A549 (cell line): Measurements from ENCODE around the gene THPO. TPM values are rescaled to one million over a fixed set of nuclear protein-coding genes. Genes with fewer than 3 reads are reported as not detected.

Experiments
- ATAC-seq, 2 experiments: fragments of 200-7000 bp in 1 of 2; fragments of >200 bp in 1 of 2; cut with Nextera tagmentation in 1 of 2; cut with Tn5 transposase in 1 of 2; 3 replicates each; pipeline versions ENCODE4 v1.8.0 to v1.9.1; 2018 to 2020; ENCODE audit warnings: mild to moderate bottlenecking in 1 of 2, moderate library complexity in 1 of 2
- CTCF ChIA-PET: fragments of 300-600 bp; sonication (Branson Sonifier 250); formaldehyde crosslinking; extraction: SDS; loops from one replicate; lab custom pipeline; 2021; ENCODE audit warnings: antibody characterized with exemption, inconsistent platforms; lab: Yijun Ruan, JAX
- POLR2A ChIA-PET: fragments of 350-600 bp; formaldehyde crosslinking; extraction: SDS; loops from one replicate; lab custom pipeline; 2021; ENCODE audit warnings: antibody characterized with exemption, inconsistent platforms; lab: Yijun Ruan, JAX
- DNase-seq, 2 experiments: peaks; one replicate each; pipeline versions ENCODE4 v3.0.0 to v3.0.0-alpha.2; 2011 to 2016; ENCODE audit warnings: low read depth in 1 of 2, low spot score in 1 of 2
- FAIRE-seq: peaks from 2 replicates; lab custom pipeline; 2011; peaks lifted over from hg19 to GRCh38; lab: Jason Lieb, UNC
- H3K27ac ChIP-seq, 2 experiments: fragments of >200 bp; sonication (Bioruptor Twin); formaldehyde crosslinking; 3 replicates each; pipeline ENCODE4 v1.5.1; 2016 to 2017
- H3K4me1 ChIP-seq: fragments of >200 bp; sonication (Bioruptor Twin); formaldehyde crosslinking; 3 replicates; pipeline ENCODE4 v1.6.1; 2016
- H3K4me2 ChIP-seq: fragments of >200 bp; sonication (Bioruptor Twin); formaldehyde crosslinking; 3 replicates; pipeline ENCODE4 v1.6.1; 2016
- H3K4me3 ChIP-seq: fragments of >200 bp; sonication (Bioruptor Twin); formaldehyde crosslinking; 3 replicates; pipeline ENCODE4 v1.5.1; 2016
- H3K9me3 ChIP-seq: fragments of >200 bp; sonication (Bioruptor Twin); formaldehyde crosslinking; 3 replicates; pipeline ENCODE4 v1.6.1; 2016
- CBX2 ChIP-seq: fragments of 200-600 bp; sonication (generic); IDR thresholded peaks from 2 replicates; pipeline ENCODE4 v1.6.1; 2016; ENCODE audit warnings: low read depth, mild to moderate bottlenecking, borderline replicate concordance
- CHD2 ChIP-seq: fragments of 150-350 bp; IDR thresholded peaks from 2 replicates; pipeline ENCODE4 v1.6.1; 2014; ENCODE audit warnings: low read length; ENCODE audit not compliant: partially characterized antibody
- EHMT2 ChIP-seq: fragments of 200-600 bp; sonication (generic); IDR thresholded peaks from 2 replicates; pipeline ENCODE4 v1.6.1; 2016; ENCODE audit warnings: antibody characterized with exemption, low read depth, mild to moderate bottlenecking, moderate library complexity
- EP300 ChIP-seq, 2 experiments: fragments of >200 bp; sonication (Bioruptor Twin); formaldehyde crosslinking; IDR thresholded peaks; 2 replicates in 1 of 2; 3 replicates in 1 of 2; pipeline ENCODE4 v1.6.1; 2016 to 2017
- FOSB ChIP-seq: fragments of 250-450 bp; sonication (Bioruptor Pico); IDR thresholded peaks from 2 replicates; pipeline ENCODE4 v1.5.0; 2020; ENCODE audit warnings: mild to moderate bottlenecking, moderate library complexity
- FOXS1 ChIP-seq: fragments of 250-450 bp; sonication (Bioruptor Pico); IDR thresholded peaks from 2 replicates; pipeline ENCODE4 v1.5.0; 2020; ENCODE audit warnings: mild to moderate bottlenecking, moderate library complexity
- GATA3 ChIP-seq: IDR thresholded peaks from 2 replicates; pipeline ENCODE4 v1.6.1; 2012; ENCODE audit warnings: borderline replicate concordance
- HEYL ChIP-seq: fragments of 250-450 bp; sonication (Bioruptor Pico); IDR thresholded peaks from 2 replicates; pipeline ENCODE4 v1.8.0; 2021; ENCODE audit warnings: mild to moderate bottlenecking, moderate library complexity
- HOXB13 ChIP-seq: fragments of 250-450 bp; sonication (Bioruptor Pico); IDR thresholded peaks from 2 replicates; pipeline ENCODE4 v1.5.0; 2020; ENCODE audit warnings: low read depth, mild to moderate bottlenecking, moderate library complexity
- HOXB5 ChIP-seq: fragments of 250-450 bp; sonication (Bioruptor Pico); IDR thresholded peaks from 2 replicates; pipeline ENCODE4 v1.5.0; 2020; ENCODE audit warnings: mild to moderate bottlenecking, moderate library complexity
- JUN ChIP-seq, 2 experiments: fragments of >200 bp; sonication (Bioruptor Twin); formaldehyde crosslinking; IDR thresholded peaks; 2 replicates in 1 of 2; 3 replicates in 1 of 2; pipeline ENCODE4 v1.6.1; 2016 to 2017
- JUNB ChIP-seq: fragments of >200 bp; sonication (Bioruptor Twin); formaldehyde crosslinking; IDR thresholded peaks from 2 replicates; pipeline ENCODE4 v1.6.1; 2016
- MAFK ChIP-seq: fragments of 450-650 bp; IDR thresholded peaks from 2 replicates; pipeline ENCODE4 v1.6.1; 2014; ENCODE audit not compliant: partially characterized antibody
- MAZ ChIP-seq: fragments of 150-350 bp; IDR thresholded peaks from 2 replicates; pipeline ENCODE4 v1.6.1; 2014; ENCODE audit warnings: antibody characterized with exemption, low read depth, low read length, borderline replicate concordance
- MYC ChIP-seq: IDR thresholded peaks from 2 replicates; pipeline ENCODE4 v1.6.1; 2012; ENCODE audit warnings: mild to moderate bottlenecking, inconsistent platforms, low read length, improper control_type of control experiment, borderline replicate concordance
- POLR2A ChIP-seq: IDR thresholded peaks from 2 replicates; pipeline ENCODE4 v1.6.1; 2012; ENCODE audit warnings: mild to moderate bottlenecking, low read length
- RAD21 ChIP-seq, 2 experiments: fragments of >200 bp in 1 of 2; sonication (Bioruptor Twin) in 1 of 2; formaldehyde crosslinking in 1 of 2; IDR thresholded peaks in 1 of 2; conservative IDR thresholded peaks in 1 of 2; 2 replicates in 1 of 2; 3 replicates in 1 of 2; pipeline ENCODE4 v1.6.1; 2012 to 2018; ENCODE audit warnings: inconsistent platforms in 1 of 2
- SMC3 ChIP-seq: fragments of >200 bp; sonication (Bioruptor Twin); formaldehyde crosslinking; IDR thresholded peaks from 3 replicates; pipeline ENCODE4 v1.6.1; 2018; ENCODE audit warnings: inconsistent platforms
- TFCP2L1 ChIP-seq: fragments of 250-450 bp; sonication (Bioruptor Pico); IDR thresholded peaks from 2 replicates; pipeline ENCODE4 v1.5.0; 2021; ENCODE audit warnings: mild to moderate bottlenecking
- ZNF302 ChIP-seq: fragments of 250-450 bp; sonication (Bioruptor Pico); IDR thresholded peaks from 2 replicates; pipeline ENCODE4 v1.9.0; 2021; ENCODE audit warnings: inconsistent platforms, mild to moderate bottlenecking, moderate library complexity
- WGBS: methylation state at CpG from one replicate; pipeline ENCODE4 v1.1.6; 2017; ENCODE audit errors: missing lambda C conversion rate; 5-methylcytosine and 5-hydroxymethylcytosine counted together
- polyA plus RNA-seq, 4 experiments: library from polyadenylated mRNA; depleted of rRNA in 3 of 4; stranded (reverse); fragments of >200 nt; fragmentation: RNase III in 1 of 4; extraction: RNeasy Plus Mini Kit Qiagen cat#74134 plus additional on column Dnase treatment in 1 of 4; gene quantifications; 2 replicates in 3 of 4; 3 replicates in 1 of 4; pipeline ENCODE4 v1.2.3, GENCODE V29; 2011 to 2017
- TF ChIP-seq, protein P1 (sequence below): fragments of >200 bp; sonication (Bioruptor Twin); formaldehyde crosslinking; IDR thresholded peaks from 3 replicates; pipeline ENCODE4 v1.5.1; 2016
- TF ChIP-seq, protein P2 (sequence below): IDR thresholded peaks from 2 replicates; pipeline ENCODE4 v1.6.1; 2012
- TF ChIP-seq, protein P3 (sequence below): fragments of 200-600 bp; sonication (generic); IDR thresholded peaks from 2 replicates; pipeline ENCODE4 v1.6.1; 2016; ENCODE audit warnings: antibody characterized with exemption, mild to moderate bottlenecking, moderate library complexity
- TF ChIP-seq, protein P4 (sequence below): fragments of 250-450 bp; sonication (Bioruptor Pico); IDR thresholded peaks from 2 replicates; pipeline ENCODE4 v1.5.0; 2020; ENCODE audit warnings: low read depth, mild to moderate bottlenecking, moderate library complexity

The THPO gene
- polyA plus RNA-seq, 2 of the 4 experiments (the other 2 are of a cell fraction): 0.06 TPM; not detected in 1

DNA sequence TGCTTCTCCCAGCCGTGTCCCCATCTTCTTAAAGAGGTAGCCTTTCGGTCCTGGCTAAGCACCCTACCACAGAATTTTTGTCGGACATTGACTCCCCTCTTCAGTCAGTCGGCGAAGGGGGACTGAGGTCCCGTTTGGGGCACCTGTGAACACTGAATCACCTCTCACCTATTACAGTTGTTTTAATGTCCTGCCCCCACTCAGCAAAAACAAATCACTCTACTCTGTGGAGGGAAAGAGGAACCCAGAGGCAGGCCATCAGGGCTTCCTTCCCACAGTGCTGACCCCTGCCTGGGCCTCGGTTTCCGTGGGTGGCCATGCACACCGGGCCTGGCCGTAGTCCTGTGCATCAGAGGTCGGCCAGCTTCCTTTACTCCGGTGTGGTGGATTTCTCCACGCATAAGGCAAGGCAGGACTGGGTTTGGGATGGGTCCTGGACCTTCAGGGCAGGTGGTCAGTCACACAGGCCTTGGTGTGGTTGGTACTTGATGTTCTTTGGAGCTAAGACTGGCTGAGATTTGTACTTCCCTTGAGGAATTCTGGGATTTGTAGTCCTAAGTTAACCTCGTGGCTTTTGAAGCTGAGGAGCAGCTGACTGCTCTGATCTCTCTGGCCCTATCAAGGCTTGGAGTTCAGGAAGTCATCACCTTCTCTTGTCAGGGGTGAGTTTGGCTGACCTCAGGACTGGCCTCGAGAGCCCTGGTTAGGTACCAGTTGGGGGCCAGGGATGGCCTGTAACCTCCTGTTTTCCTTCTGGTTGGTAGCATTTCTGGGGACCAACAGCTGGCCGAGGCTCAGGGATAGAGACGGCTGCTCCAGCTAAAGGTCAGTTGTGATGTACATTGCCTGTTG lies 41.2 kb downstream of the THPO start:
- TF ChIP-seq, protein P1, sequence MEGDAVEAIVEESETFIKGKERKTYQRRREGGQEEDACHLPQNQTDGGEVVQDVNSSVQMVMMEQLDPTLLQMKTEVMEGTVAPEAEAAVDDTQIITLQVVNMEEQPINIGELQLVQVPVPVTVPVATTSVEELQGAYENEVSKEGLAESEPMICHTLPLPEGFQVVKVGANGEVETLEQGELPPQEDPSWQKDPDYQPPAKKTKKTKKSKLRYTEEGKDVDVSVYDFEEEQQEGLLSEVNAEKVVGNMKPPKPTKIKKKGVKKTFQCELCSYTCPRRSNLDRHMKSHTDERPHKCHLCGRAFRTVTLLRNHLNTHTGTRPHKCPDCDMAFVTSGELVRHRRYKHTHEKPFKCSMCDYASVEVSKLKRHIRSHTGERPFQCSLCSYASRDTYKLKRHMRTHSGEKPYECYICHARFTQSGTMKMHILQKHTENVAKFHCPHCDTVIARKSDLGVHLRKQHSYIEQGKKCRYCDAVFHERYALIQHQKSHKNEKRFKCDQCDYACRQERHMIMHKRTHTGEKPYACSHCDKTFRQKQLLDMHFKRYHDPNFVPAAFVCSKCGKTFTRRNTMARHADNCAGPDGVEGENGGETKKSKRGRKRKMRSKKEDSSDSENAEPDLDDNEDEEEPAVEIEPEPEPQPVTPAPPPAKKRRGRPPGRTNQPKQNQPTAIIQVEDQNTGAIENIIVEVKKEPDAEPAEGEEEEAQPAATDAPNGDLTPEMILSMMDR: no peak
- TF ChIP-seq RAD21 (conservative IDR thresholded peaks at IDR 0.05 in 1 of 2, IDR thresholded peaks at IDR 0.05 in 1 of 2): no peak
- no peak for TF ChIP-seq FOXS1 (CRISPR knock-in tag)
- TF ChIP-seq JUNB: no peak
- TF ChIP-seq CBX2: no peak
- TF ChIP-seq CHD2: no peak
- ChIA-PET POLR2A (no interaction called here), CTCF (interaction anchor here (1.0 to 2.6 kb wide), 4 partner anchors 12 to 31 kb away, joined by 3 to 9 read pairs (median 6); no protein-coding TSS in a partner anchor)
- Histone ChIP-seq H3K9me3 (no peaks in the 10 kb centered on the region), H3K4me1 (peaks cover 43% of the 10 kb centered on the region; the same call in 2 of the 3 replicates), H3K4me3 (peak overlapping the region; percentile 91), H3K27ac (peak overlapping the region; percentile 94 to 97), H3K4me2 (peak overlapping the region; percentile 96)
- WGBS: 51% methylated on average over 11 of the region's 17 CpGs
- FAIRE-seq (no peak), ATAC-seq (peak; percentile 7 to 43; a peak in 4 of 6 replicates), DNase-seq (peak in 1 of 2 experiments; percentile 56)

DNA sequence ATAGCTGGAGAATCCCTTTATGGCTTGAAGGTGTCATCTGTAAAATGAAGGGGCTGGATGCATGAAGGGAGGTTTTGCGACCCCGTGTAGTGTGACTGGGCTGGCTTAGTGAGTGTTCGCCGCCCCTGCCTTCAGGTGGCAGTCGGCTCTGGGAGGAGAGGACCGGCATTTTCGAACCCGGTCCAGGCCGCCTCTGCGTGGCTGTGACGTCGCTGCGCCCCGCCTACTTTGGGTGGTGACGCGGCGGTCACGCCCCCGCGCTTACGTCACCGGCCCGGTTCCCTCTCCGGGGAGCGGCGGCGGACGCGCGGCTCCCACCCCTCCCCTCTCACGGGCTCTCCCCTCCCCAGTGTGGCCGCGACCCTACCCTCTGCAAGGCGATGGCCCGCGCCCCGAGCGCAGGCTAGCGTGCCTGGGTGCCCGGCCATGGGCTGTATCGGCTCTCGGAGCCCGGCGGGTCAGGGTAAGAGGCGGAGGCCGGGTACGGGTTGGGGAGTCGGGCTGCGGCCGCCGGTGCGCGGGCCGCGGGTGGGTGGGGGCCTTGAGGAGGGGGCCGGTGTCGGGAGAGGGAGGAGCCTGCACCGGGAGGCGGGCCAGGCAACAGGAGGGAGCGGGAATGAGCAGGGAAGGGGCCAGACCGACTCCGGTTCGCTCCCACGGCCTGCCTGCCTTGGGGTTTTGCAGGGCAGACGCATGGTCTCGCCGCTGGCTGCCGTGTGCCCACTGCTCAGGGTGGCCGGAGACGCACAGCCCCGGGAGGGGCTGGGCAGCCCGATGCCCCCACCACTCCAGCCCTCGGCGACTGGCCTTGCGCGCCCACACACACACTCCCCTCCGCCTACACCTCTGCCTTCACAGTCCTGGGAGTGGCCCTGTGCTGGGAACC lies 42.1 kb downstream of the THPO start:
- 11% methylated on average over 17 of the region's 77 CpGs for WGBS
- TF ChIP-seq TFCP2L1 (CRISPR knock-in tag) (no peak), HEYL (CRISPR knock-in tag) (no peak), SMC3 (no peak), JUN (IDR thresholded peaks at IDR 0.05) (peak in 1 of 2 experiments; percentile 81; a peak in 3 of 5 replicates), FOSB (CRISPR knock-in tag) (peak; percentile 78), EP300 (IDR thresholded peaks at IDR 0.05) (no peak), GATA3 (no peak), POLR2A (peak; percentile 24; the same call in 1 of the 2 replicates), HOXB5 (CRISPR knock-in tag) (peak; percentile 32; the same call in 1 of the 2 replicates), MAZ (no peak), MAFK (no peak), ZNF302 (CRISPR knock-in tag) (no peak), MYC (0 out of 2 replicates have a peak, but pooled peaks have one; percentile 20), EHMT2 (no peak), HOXB13 (CRISPR knock-in tag) (no peak)
- TF ChIP-seq, protein P2, sequence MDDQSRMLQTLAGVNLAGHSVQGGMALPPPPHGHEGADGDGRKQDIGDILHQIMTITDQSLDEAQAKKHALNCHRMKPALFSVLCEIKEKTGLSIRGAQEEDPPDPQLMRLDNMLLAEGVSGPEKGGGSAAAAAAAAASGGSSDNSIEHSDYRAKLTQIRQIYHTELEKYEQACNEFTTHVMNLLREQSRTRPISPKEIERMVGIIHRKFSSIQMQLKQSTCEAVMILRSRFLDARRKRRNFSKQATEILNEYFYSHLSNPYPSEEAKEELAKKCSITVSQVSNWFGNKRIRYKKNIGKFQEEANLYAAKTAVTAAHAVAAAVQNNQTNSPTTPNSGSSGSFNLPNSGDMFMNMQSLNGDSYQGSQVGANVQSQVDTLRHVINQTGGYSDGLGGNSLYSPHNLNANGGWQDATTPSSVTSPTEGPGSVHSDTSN: peak; percentile 84
- TF ChIP-seq, protein P3, sequence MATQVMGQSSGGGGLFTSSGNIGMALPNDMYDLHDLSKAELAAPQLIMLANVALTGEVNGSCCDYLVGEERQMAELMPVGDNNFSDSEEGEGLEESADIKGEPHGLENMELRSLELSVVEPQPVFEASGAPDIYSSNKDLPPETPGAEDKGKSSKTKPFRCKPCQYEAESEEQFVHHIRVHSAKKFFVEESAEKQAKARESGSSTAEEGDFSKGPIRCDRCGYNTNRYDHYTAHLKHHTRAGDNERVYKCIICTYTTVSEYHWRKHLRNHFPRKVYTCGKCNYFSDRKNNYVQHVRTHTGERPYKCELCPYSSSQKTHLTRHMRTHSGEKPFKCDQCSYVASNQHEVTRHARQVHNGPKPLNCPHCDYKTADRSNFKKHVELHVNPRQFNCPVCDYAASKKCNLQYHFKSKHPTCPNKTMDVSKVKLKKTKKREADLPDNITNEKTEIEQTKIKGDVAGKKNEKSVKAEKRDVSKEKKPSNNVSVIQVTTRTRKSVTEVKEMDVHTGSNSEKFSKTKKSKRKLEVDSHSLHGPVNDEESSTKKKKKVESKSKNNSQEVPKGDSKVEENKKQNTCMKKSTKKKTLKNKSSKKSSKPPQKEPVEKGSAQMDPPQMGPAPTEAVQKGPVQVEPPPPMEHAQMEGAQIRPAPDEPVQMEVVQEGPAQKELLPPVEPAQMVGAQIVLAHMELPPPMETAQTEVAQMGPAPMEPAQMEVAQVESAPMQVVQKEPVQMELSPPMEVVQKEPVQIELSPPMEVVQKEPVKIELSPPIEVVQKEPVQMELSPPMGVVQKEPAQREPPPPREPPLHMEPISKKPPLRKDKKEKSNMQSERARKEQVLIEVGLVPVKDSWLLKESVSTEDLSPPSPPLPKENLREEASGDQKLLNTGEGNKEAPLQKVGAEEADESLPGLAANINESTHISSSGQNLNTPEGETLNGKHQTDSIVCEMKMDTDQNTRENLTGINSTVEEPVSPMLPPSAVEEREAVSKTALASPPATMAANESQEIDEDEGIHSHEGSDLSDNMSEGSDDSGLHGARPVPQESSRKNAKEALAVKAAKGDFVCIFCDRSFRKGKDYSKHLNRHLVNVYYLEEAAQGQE: no peak
- TF ChIP-seq, protein P4, sequence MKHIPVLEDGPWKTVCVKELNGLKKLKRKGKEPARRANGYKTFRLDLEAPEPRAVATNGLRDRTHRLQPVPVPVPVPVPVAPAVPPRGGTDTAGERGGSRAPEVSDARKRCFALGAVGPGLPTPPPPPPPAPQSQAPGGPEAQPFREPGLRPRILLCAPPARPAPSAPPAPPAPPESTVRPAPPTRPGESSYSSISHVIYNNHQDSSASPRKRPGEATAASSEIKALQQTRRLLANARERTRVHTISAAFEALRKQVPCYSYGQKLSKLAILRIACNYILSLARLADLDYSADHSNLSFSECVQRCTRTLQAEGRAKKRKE (CRISPR knock-in tag): no peak
- TF ChIP-seq, protein P1: no peak

More for the DNA sequence above, 42.1 kb downstream of the THPO start:
- ATAC-seq: peak; percentile 58 to 73
- Histone ChIP-seq H3K4me2 (peak overlapping the region; percentile 96), H3K4me3 (peak overlapping the region; percentile 91), H3K27ac (peak overlapping the region; percentile 94 to 97), H3K9me3 (no peaks in the 10 kb centered on the region), H3K4me1 (peaks cover 52% of the 10 kb centered on the region; the same call in 2 of the 3 replicates)
- POLR2A ChIA-PET: no interaction called here
- CTCF ChIA-PET: interaction anchor here (0.7 to 0.9 kb wide), 2 partner anchors 10 to 26 kb away, joined by 3 read pairs; partner anchors contain the start of genes CLCN2 and POLR2H
- no peak for FAIRE-seq
- peak; percentile 50 to 82 for DNase-seq
